Effector memory CD4-positive, alpha-beta T cell (primary cell): ENCODE data around the gene PRKCZ.
"Not testable (repeated sequence)": the region's sequence is repeated elsewhere in the genome, so short reads cannot be mapped to it uniquely, and the experiment has no call there.

ENCODE experiments used
- DNase-seq, 3 donors: peaks; one replicate each; pipeline ENCODE4 v3.0.0-alpha.2; 2020
- H3K27ac ChIP-seq: 2 replicates; pipeline ENCODE4 v1.7.0; 2013; ENCODE audit warnings: mild to moderate bottlenecking, low read length, moderate library complexity; ENCODE audit not compliant: insufficient read depth, poor library complexity, severe bottlenecking
- H3K27me3 ChIP-seq: replicated peaks from 2 replicates; pipeline ENCODE4 v1.7.0; 2013; ENCODE audit warnings: mild to moderate bottlenecking, low read length; ENCODE audit not compliant: insufficient read depth, control insufficient read depth, poor library complexity, severe bottlenecking
- H3K36me3 ChIP-seq: 2 replicates; pipeline ENCODE4 v1.7.0; 2013; ENCODE audit warnings: mild to moderate bottlenecking, low read length, moderate library complexity; ENCODE audit not compliant: control insufficient read depth, insufficient read depth
- H3K4me1 ChIP-seq: 2 replicates; pipeline ENCODE4 v1.7.0; 2013; ENCODE audit warnings: low read length, mild to moderate bottlenecking; ENCODE audit not compliant: control insufficient read depth, insufficient read depth, poor library complexity, severe bottlenecking
- H3K4me3 ChIP-seq: 2 replicates; pipeline ENCODE4 v1.7.0; 2013; ENCODE audit warnings: low read length, low read depth, mild to moderate bottlenecking; ENCODE audit not compliant: insufficient read depth, poor library complexity, severe bottlenecking
- H3K9me3 ChIP-seq: 2 replicates; pipeline ENCODE4 v1.7.0; 2013; ENCODE audit warnings: mild to moderate bottlenecking, low read length, moderate library complexity; ENCODE audit not compliant: control insufficient read depth

PRKCZ gene

GRCh38 chr1:2113620-2114135, 63.5 kb downstream of the PRKCZ start:
- Histone ChIP-seq H3K27ac (no peak overlapping the region), H3K27me3 (no peaks in the 10 kb centered on the region), H3K36me3 (no peaks in the 10 kb centered on the region), H3K4me3 (no peak overlapping the region), H3K4me1 (no peaks in the 10 kb centered on the region), H3K9me3 (no peaks in the 10 kb centered on the region)
- no peak for DNase-seq

GRCh38 chr1:2114635-2115007, 64.4 kb downstream of the PRKCZ start:
- H3K4me1 ChIP-seq, DNase-seq, H3K36me3 ChIP-seq, H3K9me3 ChIP-seq, H3K27me3 ChIP-seq, H3K4me3 ChIP-seq, H3K27ac ChIP-seq: not testable (repeated sequence)

- Histone ChIP-seq H3K9me3 (no peaks in the 10 kb centered on the region), H3K36me3 (no peaks in the 10 kb centered on the region)
- DNase-seq, result no peak
These were observed 64.9 kb downstream of the PRKCZ start for GRCh38 chr1:2115008-2115641.

DNA sequence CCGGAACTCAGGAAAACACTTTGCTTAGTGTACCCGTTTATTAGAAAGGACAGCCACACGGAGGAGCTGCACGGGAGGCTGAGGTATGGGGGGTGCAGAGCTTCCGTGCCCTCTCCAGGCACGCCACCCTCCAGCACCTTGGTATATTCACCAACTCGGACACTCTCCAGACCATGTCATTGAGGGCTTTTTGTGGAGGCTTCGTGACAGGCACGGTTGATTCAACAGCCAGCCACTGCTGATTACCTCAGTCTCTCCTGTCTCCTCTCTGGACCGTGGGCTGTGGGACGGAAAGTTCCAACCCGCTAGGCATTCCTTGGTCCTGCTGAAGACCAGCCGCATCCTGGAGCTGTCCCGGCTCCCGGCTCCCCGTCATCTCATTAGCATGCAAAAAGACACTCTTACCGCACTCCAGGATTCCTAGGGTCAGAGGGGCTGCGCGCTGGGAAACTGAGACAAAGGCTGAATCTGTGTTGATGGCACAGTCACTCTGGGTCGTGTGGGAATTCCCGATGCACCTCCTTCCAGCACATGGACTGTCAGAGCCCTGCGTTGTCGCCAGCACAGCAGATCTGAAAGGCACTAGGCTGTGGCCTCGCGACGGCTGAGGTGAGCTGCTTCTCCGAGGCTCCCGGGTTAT, 65.6 kb downstream of the PRKCZ start:
- Histone ChIP-seq H3K27ac (no peak overlapping the region), H3K36me3 (no peaks in the 10 kb centered on the region), H3K4me3 (no peak overlapping the region), H3K27me3 (no peaks in the 10 kb centered on the region), H3K4me1 (no peaks in the 10 kb centered on the region), H3K9me3 (no peaks in the 10 kb centered on the region)
- DNase-seq, result no peak

More at GRCh38 chr1:2115008-2115641, 64.9 kb downstream of the PRKCZ start:
- Histone ChIP-seq H3K4me3 (no peak overlapping the region), H3K27ac (no peak overlapping the region), H3K4me1 (no peaks in the 10 kb centered on the region), H3K27me3 (no peaks in the 10 kb centered on the region)

GRCh38 chr1:2119886-2120285, 69.7 kb downstream of the PRKCZ start:
- Histone ChIP-seq H3K27me3 (no peaks in the 10 kb centered on the region), H3K4me3 (no peak overlapping the region), H3K4me1 (no peaks in the 10 kb centered on the region), H3K27ac (no peak overlapping the region), H3K36me3 (no peaks in the 10 kb centered on the region), H3K9me3 (no peaks in the 10 kb centered on the region)
- DNase-seq, result no peak

GRCh38 chr1:2121101-2121691, 71.0 kb downstream of the PRKCZ start:
- Histone ChIP-seq H3K4me3 (no peak overlapping the region), H3K4me1 (no peaks in the 10 kb centered on the region), H3K27ac (no peak overlapping the region), H3K9me3 (no peaks in the 10 kb centered on the region), H3K36me3 (no peaks in the 10 kb centered on the region), H3K27me3 (no peaks in the 10 kb centered on the region)
- no peak for DNase-seq

GRCh38 chr1:2121794-2122193, 71.6 kb downstream of the PRKCZ start:
- not testable (repeated sequence) for H3K9me3 ChIP-seq, H3K36me3 ChIP-seq, H3K4me3 ChIP-seq, DNase-seq, H3K27ac ChIP-seq, H3K27me3 ChIP-seq, H3K4me1 ChIP-seq

- no peaks in the 10 kb centered on the region for H3K27me3 ChIP-seq
- H3K4me3 ChIP-seq, result no peak overlapping the region
- H3K4me1 ChIP-seq, result peaks cover 9% of the 10 kb centered on the region
- H3K27ac ChIP-seq, result no peak overlapping the region
- H3K9me3 ChIP-seq, result no peaks in the 10 kb centered on the region
- DNase-seq, result no peak
- no peaks in the 10 kb centered on the region for H3K36me3 ChIP-seq
These were observed 74.4 kb downstream of the PRKCZ start for GRCh38 chr1:2124446-2125198.

- Histone ChIP-seq H3K27ac (no peak overlapping the region), H3K9me3 (no peaks in the 10 kb centered on the region), H3K27me3 (no peaks in the 10 kb centered on the region), H3K4me1 (peaks cover 9% of the 10 kb centered on the region), H3K36me3 (no peaks in the 10 kb centered on the region), H3K4me3 (no peak overlapping the region)
- no peak for DNase-seq
These were observed 75.4 kb downstream of the PRKCZ start for GRCh38 chr1:2125350-2126211.
